Measurements from ENCODE around the gene SEMA6D.

- TF ChIP-seq CTCF (IDR thresholded peaks at IDR 0.05) = no peak
- TF ChIP-seq POLR2A (IDR thresholded peaks at IDR 0.05) = no peak
Measured at GRCh38 chr15:47755941-47756340, 38.6 kb downstream of the SEMA6D start.
